HepG2 (cell line): ENCODE data around the gene SERPINB10. TPM values are rescaled to one million over a fixed set of nuclear protein-coding genes. Genes with fewer than 3 reads are reported as not detected.

Source experiments
- ATAC-seq: fragments of 200-7000 bp; cut with Tn5 transposase; 3 replicates; pipeline ENCODE4 v1.9.1; 2020; ENCODE audit warnings: mild to moderate bottlenecking, moderate library complexity
- BruUV-seq: library from RNA; stranded (reverse); fragments of 400-500 nt; replicated peaks from 2 replicates; lab custom pipeline; 2021; lab: Mats Ljungman, UMichigan
- CTCF ChIA-PET: fragments of 300-600 bp; formaldehyde crosslinking; extraction: SDS; loops from one replicate; lab custom pipeline; 2021; ENCODE audit warnings: low total read pairs, inconsistent platforms, low intra/inter-chr PET ratio; lab: Yijun Ruan, JAX
- POLR2A ChIA-PET: fragments of 350-600 bp; sonication (Branson Sonifier 250); formaldehyde crosslinking; loops from one replicate; lab custom pipeline; 2020; ENCODE audit warnings: antibody characterized with exemption, inconsistent platforms; lab: Yijun Ruan, JAX
- DNase-seq: peaks from one replicate; pipeline ENCODE4 v3.0.0-alpha.2; 2015; ENCODE audit warnings: low spot score
- FAIRE-seq: peaks from 3 replicates; lab custom pipeline; 2011; peaks lifted over from hg19 to GRCh38; lab: Jason Lieb, UNC
- H2AFZ ChIP-seq: one replicate; pipeline ENCODE4 v1.6.1; 2011; ENCODE audit warnings: low read length, inconsistent platforms
- H3K27ac ChIP-seq: fragments of 300-600 bp; 3 replicates; pipeline ENCODE4 v1.8.0; 2011; ENCODE audit warnings: mixed run types, mild to moderate bottlenecking, mixed read lengths, low read length, inconsistent platforms; ENCODE audit not compliant: insufficient read depth; ENCODE audit errors: extremely low read length
- H3K27me3 ChIP-seq, 2 experiments: fragments of 200-600 bp in 1 of 2; 2 replicates in 1 of 2; 3 replicates in 1 of 2; pipeline versions ENCODE4 v1.6.0 to v1.8.0; 2011; ENCODE audit warnings: low read length in 2 of 2, mild to moderate bottlenecking in 2 of 2, moderate library complexity in 2 of 2, inconsistent platforms in 1 of 2; ENCODE audit not compliant: insufficient read depth in 2 of 2, control insufficient read depth in 1 of 2
- H3K36me3 ChIP-seq, 2 experiments: fragments of 200-600 bp in 1 of 2; replicated peaks in 1 of 2; 2 replicates in 1 of 2; 3 replicates in 1 of 2; pipeline versions ENCODE4 v1.5.1 to v1.8.0; 2011; ENCODE audit warnings: low read length in 2 of 2, inconsistent platforms in 1 of 2; ENCODE audit not compliant: insufficient read depth in 2 of 2, control insufficient read depth in 1 of 2
- H3K4me1 ChIP-seq: 2 replicates; pipeline ENCODE4 v1.5.1; 2012; ENCODE audit warnings: low read length, inconsistent platforms; ENCODE audit not compliant: insufficient read depth
- H3K4me2 ChIP-seq: 2 replicates; pipeline ENCODE4 v1.6.0; 2011; ENCODE audit warnings: low read depth, low read length, inconsistent platforms
- H3K4me3 ChIP-seq, 3 experiments: fragments of 200-600 bp in 1 of 3; sonication (generic), shearing (Covaris generic) in 1 of 3; replicated peaks in 1 of 3; 2 replicates each; pipeline ENCODE4 v1.5.1; 2011 to 2016; ENCODE audit warnings: low read length in 3 of 3, inconsistent platforms in 2 of 3, low read depth in 2 of 3, mild to moderate bottlenecking in 2 of 3, control low read depth in 1 of 3, mixed read lengths in 1 of 3; ENCODE audit not compliant: insufficient read depth in 1 of 3
- H3K79me2 ChIP-seq: one replicate; pipeline ENCODE4 v1.6.1; 2011; ENCODE audit warnings: low read length, inconsistent platforms; ENCODE audit not compliant: insufficient read depth
- H3K9ac ChIP-seq: 2 replicates; pipeline ENCODE4 v1.6.0; 2011; ENCODE audit warnings: mild to moderate bottlenecking, low read depth, low read length, inconsistent platforms; ENCODE audit not compliant: insufficient read depth
- H3K9me3 ChIP-seq: 2 replicates; pipeline ENCODE4 v1.5.1; 2012; ENCODE audit warnings: mild to moderate bottlenecking, low read length
- H4K20me1 ChIP-seq: 2 replicates; pipeline ENCODE4 v1.6.0; 2011; ENCODE audit warnings: inconsistent platforms, mild to moderate bottlenecking, low read length, moderate library complexity; ENCODE audit not compliant: insufficient read depth
- ASH2L ChIP-seq: fragments of 300-600, 200-600 bp; sonication (generic); IDR thresholded peaks from 2 replicates; pipeline ENCODE4 v1.7.0; 2017; ENCODE audit warnings: low read depth, mild to moderate bottlenecking, moderate library complexity, mixed read lengths, low read length; ENCODE audit not compliant: insufficient read length
- CEBPB ChIP-seq: IDR thresholded peaks from 2 replicates; pipeline ENCODE4 v1.6.1; 2011; ENCODE audit warnings: low read depth, low read length, improper control_type of control experiment, borderline replicate concordance
- GZF1 ChIP-seq: sonication (generic); formaldehyde crosslinking; IDR thresholded peaks from 2 replicates; pipeline ENCODE4 v1.5.1; 2020; ENCODE audit warnings: mild to moderate bottlenecking, missing genetic modification reagents
- HDAC1 ChIP-seq: sonication (generic); formaldehyde crosslinking; IDR thresholded peaks from 2 replicates; pipeline ENCODE4 v1.5.1; 2020; ENCODE audit warnings: mild to moderate bottlenecking, missing genetic modification reagents
- MAZ ChIP-seq, 2 experiments: sonication (generic) in 1 of 2; formaldehyde crosslinking in 1 of 2; IDR thresholded peaks; 2 replicates each; pipeline versions ENCODE4 v1.5.0 to v1.6.1; 2012 to 2020; ENCODE audit warnings: low read depth in 2 of 2, mild to moderate bottlenecking in 2 of 2, borderline replicate concordance in 1 of 2, improper control_type of control experiment in 1 of 2, low read length in 1 of 2, missing genetic modification reagents in 1 of 2, moderate library complexity in 1 of 2
- POGZ ChIP-seq: sonication (generic); formaldehyde crosslinking; IDR thresholded peaks from 2 replicates; pipeline ENCODE4 v1.4.0; 2020; ENCODE audit warnings: mild to moderate bottlenecking, missing genetic modification reagents
- PPARG ChIP-seq: conservative IDR thresholded peaks from 2 replicates; pipeline ENCODE4 v1.6.1; 2016; ENCODE audit warnings: missing biosample characterization, missing genetic modification reagents
- ZBTB4 ChIP-seq: sonication (generic); formaldehyde crosslinking; IDR thresholded peaks from 2 replicates; pipeline ENCODE4 v1.4.0; 2020; ENCODE audit warnings: missing genetic modification reagents, mild to moderate bottlenecking, borderline replicate concordance
- ZNF792 ChIP-seq: IDR thresholded peaks from 2 replicates; pipeline ENCODE4 v1.6.1; 2016
- WGBS: methylation state at CpG from one replicate; pipeline ENCODE4 v1.1.6; 2017; ENCODE audit warnings: low lambda C conversion rate; 5-methylcytosine and 5-hydroxymethylcytosine counted together
- in situ Hi-C: cut with HindIII; loops from 2 replicates; pipeline ENCODE4 v1.10.0; 2017; ENCODE audit warnings: low pct_unique_long_range_greater_than_20kb; ENCODE audit not compliant: extremely low pct_ligation_motif_present
- intact Hi-C: fragments of 100-400 bp; cut with micrococcal nuclease; formaldehyde crosslinking; loops from one replicate; pipeline ENCODE4 v1.10.0; 2022; ENCODE audit not compliant: unreplicated experiment
- polyA plus RNA-seq, 8 experiments: library from polyadenylated mRNA; depleted of rRNA in 3 of 8; stranded (reverse) in 7 of 8; unstranded in 1 of 8; fragments of >200 nt; fragmentation: Illumina TruSeq in 4 of 8; extraction: Trizol in 4 of 8; gene quantifications; 2 replicates each; pipeline versions ENCODE4 v1.2.1 to v1.2.3, GENCODE V29; 2011 to 2016; ENCODE audit warnings: low read depth in 4 of 8, missing spikeins in 1 of 8, mixed read lengths in 1 of 8; ENCODE audit not compliant: insufficient read depth in 1 of 8
- total RNA-seq, 5 experiments: library from RNA; depleted of rRNA; stranded (reverse); fragments of >200 nt; fragmentation: Illumina TruSeq; extraction: Trizol; gene quantifications; 2 replicates each; pipeline ENCODE4 v1.2.3, GENCODE V29; 2016; ENCODE audit warnings: low read depth in 1 of 5

SERPINB10 gene
- total and polyA plus RNA-seq, 2 of the 13 experiments (the other 11 are each of a cell fraction or from before 2014, with no cell fraction given): not detected

- no peak for FAIRE-seq
- intact Hi-C loops: no loop called here
- H3K27me3 ChIP-seq: no peaks in the 10 kb centered on the region
- TF ChIP-seq PPARG (no peak), HDAC1 (CRISPR knock-in tag) (no peak), POGZ (no peak), CEBPB (0 out of 2 replicates have a peak, but pooled peaks have one; percentile 20)
- TF ChIP-seq, all 625 proteins: peak for 1
- Histone ChIP-seq H3K27ac (no peak overlapping the region), H3K4me3 (no peak overlapping the region), H4K20me1 (no peaks in the 10 kb centered on the region), H3K4me2 (no peak overlapping the region), H3K9me3 (no peaks in the 10 kb centered on the region), H3K9ac (no peak overlapping the region), H3K4me1 (no peaks in the 10 kb centered on the region), H2AFZ (no peak overlapping the region), H3K36me3 (no peaks in the 10 kb centered on the region), H3K79me2 (no peaks in the 10 kb centered on the region)
- CTCF ChIA-PET: no interaction called here
- in situ Hi-C loops: no loop called here
- DNase-seq: no peak
- no peak for ATAC-seq
- no TSS peak for BruUV-seq
- POLR2A ChIA-PET: no interaction called here
Observed at GRCh38 chr18:63883617-63884016, 24.1 kb upstream of the SERPINB10 start.

- no peak within 1 kb of the TSS for H3K9ac ChIP-seq
- H3K27ac ChIP-seq: no peak within 1 kb of the TSS
- H4K20me1 ChIP-seq: no peaks in the 10 kb centered on the region
- 0 out of 5 replicates have a peak, but pooled peaks cover 0 to 2% of the 10 kb centered on the region in 2 experiments for H3K27me3 ChIP-seq
- TF ChIP-seq MAZ (IDR thresholded peaks at IDR 0.05; ENCODE audit: borderline replicate concordance, low read depth, low read length) (no peak), MAZ (CRISPR knock-in tag; IDR thresholded peaks at IDR 0.05; ENCODE audit: low read depth) (no peak), ASH2L (no peak), ZBTB4 (CRISPR knock-in tag) (no peak), GZF1 (no peak), ZNF792 (CRISPR knock-in tag) (no peak)
- DNase-seq (no peak), FAIRE-seq (no peak), ATAC-seq (no peak)
- ChIA-PET POLR2A (no interaction called here), CTCF (no interaction called here)
- H3K4me1 ChIP-seq: no peaks in the 10 kb centered on the region
- intact Hi-C loops: no loop called here
- 0% methylated on average over 1 of the region's 1 CpG for WGBS
- H3K79me2 ChIP-seq: no peaks in the 10 kb centered on the region
- H3K4me3 ChIP-seq: no peak within 1 kb of the TSS
- H3K4me2 ChIP-seq: no peak within 1 kb of the TSS
- no peak within 1 kb of the TSS for H2AFZ ChIP-seq
- in situ Hi-C loops: no loop called here
- no peaks in the 10 kb centered on the region for H3K36me3 ChIP-seq
- BruUV-seq: no TSS peak
- no peaks in the 10 kb centered on the region for H3K9me3 ChIP-seq
Observed at GRCh38 chr18:63887424-63887823, 20.3 kb upstream of the SERPINB10 start, which contains the start of gene SERPINB2. TSS of gene SERPINB2 (plus strand) at chr18:63887705. CDS start at chr18:63891445, 3,740 bp downstream.
